H9 (cell line): ENCODE data around the gene C19orf53. TPM values are rescaled to one million over a fixed set of nuclear protein-coding genes. Genes with fewer than 3 reads are reported as not detected.

Experiments
- DNase-seq: peaks from one replicate; pipeline ENCODE4 v3.0.0-alpha.2; 2017
- H2AFZ ChIP-seq: one replicate; pipeline ENCODE4 v1.6.1; 2013; ENCODE audit warnings: mild to moderate bottlenecking, low read length, control low read depth, moderate library complexity
- H2AK5ac ChIP-seq: 2 replicates; pipeline ENCODE4 v1.6.1; 2013; ENCODE audit warnings: low read length, control low read depth, mixed read lengths; ENCODE audit not compliant: insufficient read length
- H2BK120ac ChIP-seq: one replicate; pipeline ENCODE4 v1.6.1; 2013; ENCODE audit warnings: low read depth, mild to moderate bottlenecking, low read length, control low read depth, inconsistent platforms; ENCODE audit not compliant: poor library complexity, severe bottlenecking
- H2BK12ac ChIP-seq: 2 replicates; pipeline ENCODE4 v1.6.1; 2013; ENCODE audit warnings: low read length, control low read depth, mixed read lengths, low read depth; ENCODE audit not compliant: insufficient read length
- H2BK15ac ChIP-seq: 2 replicates; pipeline ENCODE4 v1.6.1; 2013; ENCODE audit warnings: low read depth, low read length, control low read depth
- H2BK20ac ChIP-seq: one replicate; pipeline ENCODE4 v1.6.1; 2013; ENCODE audit warnings: low read depth, mild to moderate bottlenecking, low read length, control low read depth, inconsistent platforms; ENCODE audit not compliant: poor library complexity, severe bottlenecking
- H2BK5ac ChIP-seq: 2 replicates; pipeline ENCODE4 v1.6.1; 2013; ENCODE audit warnings: low read length, control low read depth, mixed read lengths; ENCODE audit not compliant: insufficient read length
- H3K14ac ChIP-seq: 2 replicates; pipeline ENCODE4 v1.6.1; 2013; ENCODE audit warnings: low read length, control low read depth; ENCODE audit not compliant: insufficient read depth
- H3K18ac ChIP-seq: 2 replicates; pipeline ENCODE4 v1.6.1; 2013; ENCODE audit warnings: low read depth, mild to moderate bottlenecking, mixed read lengths, low read length, control low read depth; ENCODE audit not compliant: insufficient read length
- H3K23ac ChIP-seq: 2 replicates; pipeline ENCODE4 v1.6.1; 2013; ENCODE audit warnings: low read length, control low read depth, mixed read lengths, low read depth; ENCODE audit not compliant: insufficient read length
- H3K23me2 ChIP-seq: 2 replicates; pipeline ENCODE4 v1.6.1; 2013; ENCODE audit warnings: low read depth, mild to moderate bottlenecking, mixed read lengths, low read length, control low read depth; ENCODE audit not compliant: insufficient read length, poor library complexity, severe bottlenecking
- H3K27ac ChIP-seq: 2 replicates; pipeline ENCODE4 v1.5.1; 2013; ENCODE audit warnings: low read length, control low read depth, mixed read lengths, low read depth; ENCODE audit not compliant: insufficient read length
- H3K27me3 ChIP-seq: 2 replicates; pipeline ENCODE4 v1.6.1; 2013; ENCODE audit warnings: low read length, control low read depth, inconsistent platforms; ENCODE audit not compliant: insufficient read depth
- H3K4ac ChIP-seq: 2 replicates; pipeline ENCODE4 v1.6.1; 2013; ENCODE audit warnings: low read depth, mild to moderate bottlenecking, control low read depth, inconsistent platforms, low read length, moderate library complexity
- H3K4me1 ChIP-seq: 2 replicates; pipeline ENCODE4 v1.6.1; 2013; ENCODE audit warnings: low read length, control low read depth, inconsistent platforms; ENCODE audit not compliant: insufficient read depth
- H3K4me2 ChIP-seq: 2 replicates; pipeline ENCODE4 v1.6.1; 2013; ENCODE audit warnings: low read length, control low read depth, mixed read lengths; ENCODE audit not compliant: insufficient read length, insufficient read depth
- H3K56ac ChIP-seq: 2 replicates; pipeline ENCODE4 v1.6.1; 2013; ENCODE audit warnings: low read depth, mild to moderate bottlenecking, mixed read lengths, low read length, control low read depth; ENCODE audit not compliant: insufficient read length
- H3K79me1 ChIP-seq: 2 replicates; pipeline ENCODE4 v1.6.1; 2013; ENCODE audit warnings: low read depth, mild to moderate bottlenecking, moderate library complexity, low read length, control low read depth, inconsistent platforms; ENCODE audit not compliant: insufficient read depth, poor library complexity, severe bottlenecking
- H3K79me2 ChIP-seq: 2 replicates; pipeline ENCODE4 v1.6.1; 2013; ENCODE audit warnings: low read length, control low read depth, inconsistent platforms; ENCODE audit not compliant: insufficient read depth
- H3K9ac ChIP-seq: 2 replicates; pipeline ENCODE4 v1.6.1; 2013; ENCODE audit warnings: low read length, control low read depth, mixed read lengths; ENCODE audit not compliant: insufficient read length; ENCODE audit errors: extremely low read depth
- H3K9me3 ChIP-seq: one replicate; pipeline ENCODE4 v1.6.1; 2013; ENCODE audit warnings: low read depth, low read length, inconsistent platforms; ENCODE audit not compliant: control insufficient read depth
- H3T11ph ChIP-seq: one replicate; pipeline ENCODE4 v1.6.1; 2013; ENCODE audit warnings: mild to moderate bottlenecking, low read length, control low read depth, inconsistent platforms
- H4K20me1 ChIP-seq: one replicate; pipeline ENCODE4 v1.6.1; 2013; ENCODE audit not compliant: control insufficient read depth, insufficient read length, insufficient read depth
- H4K5ac ChIP-seq: 2 replicates; pipeline ENCODE4 v1.6.1; 2013; ENCODE audit warnings: low read depth, mild to moderate bottlenecking, mixed read lengths, low read length, control low read depth; ENCODE audit not compliant: insufficient read length
- H4K8ac ChIP-seq: replicated peaks from 2 replicates; pipeline ENCODE4 v1.6.1; 2013; ENCODE audit warnings: low read length, control low read depth, mixed read lengths, low read depth; ENCODE audit not compliant: insufficient read length
- H4K91ac ChIP-seq: 2 replicates; pipeline ENCODE4 v1.6.1; 2013; ENCODE audit warnings: low read depth, mild to moderate bottlenecking, moderate library complexity, mixed read lengths, low read length, control low read depth; ENCODE audit not compliant: insufficient read length
- H3K27ac Mint-ChIP-seq, 3 experiments: 2 replicates in 2 of 3; 3 replicates in 1 of 3; pipeline ENCODE4 v1.8.0; 2020 to 2021; ENCODE audit warnings: mixed read lengths in 3 of 3, mild to moderate bottlenecking in 1 of 3, moderate library complexity in 1 of 3
- H3K27me3 Mint-ChIP-seq: 2 replicates; pipeline ENCODE4 v1.8.0; 2021; ENCODE audit warnings: low read depth, mild to moderate bottlenecking, moderate library complexity, mixed read lengths
- H3K36me3 Mint-ChIP-seq, 3 experiments: 2 replicates in 2 of 3; 3 replicates in 1 of 3; pipeline ENCODE4 v1.8.0; 2020 to 2021; ENCODE audit warnings: low read depth in 3 of 3, mixed read lengths in 3 of 3; ENCODE audit not compliant: insufficient read depth in 1 of 3
- H3K4me1 Mint-ChIP-seq, 2 experiments: 2 replicates each; pipeline ENCODE4 v1.8.0; 2020; ENCODE audit warnings: mixed read lengths in 2 of 2
- H3K4me3 Mint-ChIP-seq, 2 experiments: 2 replicates in 1 of 2; 3 replicates in 1 of 2; pipeline ENCODE4 v1.8.0; 2020 to 2021; ENCODE audit warnings: mild to moderate bottlenecking in 2 of 2, mixed read lengths in 2 of 2, moderate library complexity in 1 of 2
- H3K9me3 Mint-ChIP-seq, 2 experiments: 2 replicates in 1 of 2; 3 replicates in 1 of 2; pipeline ENCODE4 v1.8.0; 2020; ENCODE audit warnings: mild to moderate bottlenecking in 2 of 2, mixed read lengths in 2 of 2, moderate library complexity in 1 of 2
- CTCF ChIP-seq: fragments of 200-600 bp; sonication (generic); conservative IDR thresholded peaks from 3 replicates; pipeline ENCODE4 v1.8.0; 2021; ENCODE audit warnings: antibody characterized with exemption, mild to moderate bottlenecking
- WGBS: extraction: QIAGEN DNeasy Blood & Tissue Kit; methylation state at CpG from one replicate; pipeline ENCODE4 v1.1.7; 2013; ENCODE audit warnings: missing lambda C conversion rate, low lambda C conversion rate, mixed read lengths; ENCODE audit not compliant: insufficient read length; ENCODE audit errors: extremely low coverage; 5-methylcytosine and 5-hydroxymethylcytosine counted together
- total RNA-seq: library from RNA; stranded (reverse); gene quantifications from 2 replicates; pipeline ENCODE4 v1.2.1, GENCODE V29; 2021

C19orf53 gene
- total RNA-seq, 1 experiment from 2014 or later = 129 TPM

DNA sequence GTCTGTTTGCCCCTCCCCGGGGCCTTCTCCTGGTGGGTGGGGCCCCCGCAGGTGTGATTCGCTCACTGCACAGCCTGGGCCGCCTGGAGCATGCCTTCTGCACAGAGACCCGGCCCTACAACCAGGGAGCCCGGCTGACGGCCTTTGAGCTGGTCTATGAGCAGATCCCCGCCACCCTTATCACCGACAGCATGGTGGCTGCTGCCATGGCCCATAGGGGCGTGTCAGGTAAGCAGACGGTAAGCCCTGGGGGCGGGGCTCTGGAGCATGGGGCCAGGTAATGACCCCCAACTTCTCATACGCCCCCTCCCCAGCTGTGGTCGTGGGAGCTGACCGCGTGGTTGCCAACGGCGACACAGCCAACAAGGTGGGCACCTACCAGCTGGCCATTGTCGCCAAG, 5.7 kb upstream of the C19orf53 start:
- Histone ChIP-seq H3K79me1 (no peaks in the 10 kb centered on the region), H3K4ac (no peak overlapping the region), H2BK15ac (no peak overlapping the region), H2BK5ac (no peak overlapping the region), H3K4me1 (no peaks in the 10 kb centered on the region; the same call in 1 of the 2 replicates), H3K23me2 (peaks cover 4% of the 10 kb centered on the region), H4K20me1 (no peaks in the 10 kb centered on the region), H3K79me2 (no peaks in the 10 kb centered on the region), H2BK20ac (no peak overlapping the region), H3K4me2 (no peak overlapping the region), H2AK5ac (no peak overlapping the region), H3K9ac (no peak overlapping the region), H3T11ph (no peak overlapping the region), H3K14ac (no peak overlapping the region), H3K23ac (no peak overlapping the region), H3K18ac (no peak overlapping the region), H4K5ac (no peak overlapping the region), H3K27me3 (no peaks in the 10 kb centered on the region), H2AFZ (no peak overlapping the region), H2BK12ac (no peak overlapping the region), H4K8ac (no peak overlapping the region), H3K27ac (no peak overlapping the region), H2BK120ac (no peak overlapping the region), H3K9me3 (no peaks in the 10 kb centered on the region), H3K56ac (no peak overlapping the region), H4K91ac (no peak overlapping the region)
- WGBS = no CpG with 5 or more reads among the region's 19 CpGs
- Mint-ChIP-seq H3K4me1 (peaks cover 6 to 8% of the 10 kb centered on the region in 2 experiments), H3K4me3 (no peak overlapping the region), H3K9me3 (no peaks in the 10 kb centered on the region), H3K36me3 (peaks cover 5 to 15% (median 6%) of the 10 kb centered on the region in 3 experiments; a peak in 6 of 7 replicates), H3K27me3 (no peaks in the 10 kb centered on the region; the same call in 1 of the 2 replicates), H3K27ac (no peak overlapping the region)
- TF ChIP-seq CTCF = no peak
- DNase-seq = no peak
